Measurements from ENCODE around the gene ADARB2.
A peak's percentile ranks its signal among the peaks of the same experiment; 100 is the strongest.
"Not testable (repeated sequence)": the region's sequence is repeated elsewhere in the genome, so short reads cannot be mapped to it uniquely, and the experiment has no call there.

ADARB2 gene

DNA sequence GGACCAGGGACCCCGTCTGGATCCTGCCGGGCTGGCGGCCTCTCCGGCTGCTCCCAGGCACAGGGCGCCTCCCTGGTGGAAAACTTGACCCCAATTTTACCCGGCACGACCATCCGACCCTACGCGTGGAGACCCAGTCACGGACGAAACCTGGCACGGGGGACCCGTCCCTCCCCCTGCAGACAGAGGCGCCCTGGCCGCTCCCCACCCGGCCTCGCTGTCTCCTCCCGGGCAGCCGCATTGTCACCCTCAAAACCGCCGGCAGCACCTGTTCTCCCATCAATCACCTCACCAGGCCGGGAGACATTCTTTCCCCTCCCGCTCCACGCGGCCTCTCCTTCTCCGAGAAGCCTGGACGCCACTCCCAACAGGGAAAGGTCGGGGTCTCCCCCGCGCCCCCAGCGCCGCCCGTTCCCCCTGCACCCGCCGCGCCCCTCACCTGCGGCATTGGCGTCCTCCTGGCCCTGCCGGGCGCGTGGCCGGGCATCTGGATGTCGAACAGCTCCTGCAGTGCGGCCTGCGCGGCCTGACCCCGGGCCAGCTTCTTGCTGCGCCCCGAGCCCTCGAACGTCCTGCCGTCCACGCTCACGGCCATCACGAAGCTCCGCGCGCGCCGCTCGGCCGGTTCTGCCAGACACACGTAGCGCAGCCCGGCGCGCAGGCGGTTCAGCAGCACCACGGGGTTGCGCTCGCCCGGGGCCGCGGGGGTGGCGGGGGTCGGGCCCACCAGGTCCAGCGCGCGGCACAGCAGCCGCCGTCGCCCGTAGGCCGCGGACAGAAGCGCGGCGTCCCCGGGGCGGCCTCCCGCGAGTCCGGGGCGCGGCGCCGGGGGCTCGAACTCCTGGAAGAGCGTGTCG lies 374.5 kb downstream of the ADARB2 start:
- FAIRE-seq (no peak), DNase-seq (ENCODE audit: low spot score) (no peak)

DNA sequence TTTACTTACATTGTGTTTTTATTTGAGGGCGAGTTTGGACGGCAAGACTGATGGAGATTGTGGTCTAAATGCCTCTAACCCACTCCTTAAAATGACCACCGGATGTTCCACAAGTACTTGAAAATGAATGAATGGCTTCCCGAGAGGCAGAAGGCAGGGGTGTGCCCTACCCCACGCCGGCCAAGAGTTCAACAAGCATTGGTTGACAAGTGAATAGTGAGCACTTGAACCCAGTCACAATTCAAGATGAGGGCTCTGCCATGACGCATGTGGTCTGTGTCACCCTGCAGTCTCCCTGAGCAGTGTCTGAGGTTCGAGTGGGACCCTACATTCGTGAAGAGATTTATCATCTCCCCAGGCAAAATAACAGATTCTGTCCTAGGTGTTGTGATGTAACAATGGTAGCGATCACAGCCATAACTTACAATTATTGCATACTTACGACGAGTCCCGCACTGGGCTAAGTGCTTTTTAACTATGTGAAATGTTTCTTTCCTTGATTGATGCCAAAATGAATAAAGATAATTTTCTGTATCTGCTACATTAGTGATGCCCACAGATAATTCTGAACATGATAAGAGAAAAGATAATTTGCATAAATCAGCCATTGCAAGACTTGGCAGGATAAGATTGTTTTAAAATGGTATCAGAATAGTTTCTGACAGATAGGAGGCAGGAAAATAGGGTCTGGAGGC lies 375.8 kb downstream of the ADARB2 start:
- DNase-seq (ENCODE audit: low spot score): no peak
- no peak for FAIRE-seq

DNA sequence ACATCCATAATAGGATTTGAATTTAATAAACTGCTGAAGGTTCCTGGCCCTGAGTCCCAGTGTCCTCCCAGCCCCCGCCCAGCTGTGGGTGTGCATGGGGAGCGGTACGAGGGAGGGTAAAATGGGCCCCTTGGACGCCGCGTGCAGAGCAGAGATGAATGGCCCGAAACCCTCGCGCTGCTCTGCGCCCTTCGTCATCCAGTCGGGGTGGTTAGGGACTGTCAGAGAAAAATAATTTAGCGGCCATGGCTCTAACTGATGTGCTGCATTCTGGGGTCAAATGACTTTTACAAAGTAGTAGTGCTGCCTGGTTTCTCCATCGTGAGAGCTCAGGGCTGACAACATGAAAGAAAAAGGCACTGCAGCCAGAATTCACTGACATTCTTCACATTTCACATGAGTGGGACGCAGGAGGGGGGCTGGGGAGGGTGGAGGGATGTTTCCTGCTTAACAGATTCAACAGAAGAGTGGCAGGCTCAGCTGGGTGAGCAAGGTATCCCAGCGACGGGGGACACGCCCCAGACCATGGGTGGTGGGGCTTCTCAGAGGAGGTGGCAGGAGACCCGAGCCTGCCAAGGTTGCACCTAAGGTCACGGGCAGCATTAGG lies 376.7 kb downstream of the ADARB2 start:
- DNase-seq (ENCODE audit: low spot score): peak; percentile 10
- no peak for FAIRE-seq

DNA sequence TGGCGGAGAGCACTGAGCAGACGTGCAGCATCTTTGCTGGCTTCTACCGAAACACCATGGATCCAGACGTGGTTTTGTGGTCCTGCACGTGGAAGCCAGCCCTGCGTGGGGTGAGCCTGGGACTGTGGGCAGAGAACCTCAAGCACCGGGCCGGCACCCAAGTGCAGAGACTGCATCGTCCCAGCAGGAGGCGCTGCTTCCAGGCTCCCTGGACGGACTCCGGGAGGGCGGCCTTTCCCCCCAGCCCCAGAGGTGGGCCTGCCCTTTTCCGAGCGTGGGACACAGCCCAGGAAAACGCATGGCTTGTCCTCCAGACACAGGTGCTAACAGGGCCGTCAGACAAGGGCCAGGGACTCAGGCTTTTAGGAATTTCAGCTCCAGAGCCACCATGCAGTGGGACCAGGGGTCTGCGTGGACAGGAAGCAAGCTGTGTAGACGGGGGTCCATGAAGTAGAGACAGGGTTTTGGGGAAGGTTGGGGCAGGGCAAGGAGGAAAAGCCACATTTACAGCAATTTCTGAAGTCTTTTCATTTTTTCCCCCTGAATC lies 377.2 kb downstream of the ADARB2 start:
- DNase-seq (ENCODE audit: low spot score) (no peak), FAIRE-seq (no peak)

DNA sequence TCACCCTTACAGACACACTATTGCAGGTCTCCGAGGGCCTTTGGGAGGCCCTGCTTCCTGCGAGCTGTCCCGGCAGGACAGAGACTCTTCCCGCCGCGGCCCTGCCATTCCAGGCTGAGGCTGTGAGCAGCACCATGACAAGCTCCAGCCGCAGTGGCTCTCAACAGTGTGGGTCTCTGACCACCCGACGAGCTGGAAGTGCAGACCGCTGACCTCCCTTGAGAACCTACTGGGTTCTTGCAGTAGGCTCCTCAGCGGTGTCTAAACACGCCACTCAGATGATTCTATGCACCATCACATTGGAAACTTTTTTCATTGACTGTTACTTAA lies 377.7 kb downstream of the ADARB2 start:
- FAIRE-seq (no peak), DNase-seq (ENCODE audit: low spot score) (no peak)

DNA sequence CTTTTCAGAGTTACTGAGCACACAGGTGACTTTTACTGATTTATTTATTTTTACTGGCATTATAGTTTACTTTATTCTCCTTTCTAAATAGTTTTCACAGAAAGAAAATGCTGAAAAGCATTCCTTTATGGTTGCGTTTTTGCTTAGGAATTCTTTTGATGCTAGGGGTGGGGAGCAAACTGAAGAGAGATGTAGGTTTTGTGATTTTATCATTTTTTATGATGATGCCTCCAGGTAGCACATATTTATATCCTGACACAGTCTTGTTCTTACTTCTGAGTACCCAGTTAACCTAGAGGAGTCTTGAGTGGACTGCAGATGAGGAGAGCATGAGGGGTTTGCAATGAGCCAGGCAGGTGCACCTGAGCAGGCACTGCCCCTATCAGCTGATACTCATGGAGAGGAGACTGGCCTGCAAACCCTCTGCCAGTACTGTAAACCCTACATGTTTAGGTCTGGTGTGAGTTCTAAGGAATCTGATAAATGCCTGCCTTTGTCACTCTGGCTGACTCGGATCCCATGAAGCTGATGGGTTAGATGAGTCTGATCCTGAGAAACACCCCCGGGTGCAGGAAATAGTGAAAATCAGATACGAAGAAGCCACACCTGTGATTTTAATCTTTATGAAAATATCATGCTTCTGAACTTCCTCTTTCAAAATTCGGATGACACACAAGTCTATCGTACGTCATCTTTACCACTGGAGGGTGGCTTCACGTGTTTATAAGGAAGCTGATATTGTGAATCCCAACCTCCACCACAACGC lies 378.3 kb downstream of the ADARB2 start:
- no peak for FAIRE-seq
- no peak for DNase-seq (ENCODE audit: low spot score)

DNA sequence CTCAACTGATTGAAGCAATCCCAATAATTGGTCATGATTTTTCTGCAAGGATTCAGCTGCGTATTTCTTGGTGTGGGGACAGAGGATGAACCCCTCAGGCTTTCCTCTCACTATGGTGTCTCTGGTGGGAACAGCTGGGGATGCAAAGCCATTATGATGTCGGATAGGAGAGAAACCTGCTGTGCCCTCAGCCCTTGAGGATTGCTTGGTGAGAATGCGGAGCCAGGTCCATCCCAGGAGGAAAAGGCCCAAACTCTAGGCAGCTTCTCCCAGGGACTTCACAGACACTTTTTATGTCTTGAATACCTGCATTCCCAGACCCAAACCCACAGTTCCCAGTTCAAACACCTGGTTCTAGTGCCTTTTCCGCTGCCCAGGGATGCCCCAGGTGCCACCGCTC lies 379.2 kb downstream of the ADARB2 start:
- FAIRE-seq (no peak), DNase-seq (ENCODE audit: low spot score) (no peak)

DNA sequence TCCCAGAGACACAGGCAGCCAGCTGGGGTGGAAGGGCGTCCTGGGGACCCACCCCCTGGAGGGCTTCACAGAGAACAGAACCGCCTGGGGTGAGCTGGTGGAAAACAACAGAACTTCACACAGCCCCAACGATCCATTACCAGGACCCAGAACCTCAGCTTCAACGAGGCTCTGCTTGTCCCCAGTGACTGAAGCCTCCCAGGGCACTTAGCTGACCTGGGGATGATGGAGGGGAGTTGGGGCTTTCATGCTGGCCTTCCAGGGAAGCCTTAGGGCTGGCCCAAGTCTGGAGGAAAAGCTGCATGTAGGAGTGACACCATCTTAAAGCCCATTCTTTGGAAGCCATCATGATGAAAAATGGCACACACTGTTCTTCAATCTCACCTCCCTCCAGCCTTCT lies 381.0 kb downstream of the ADARB2 start:
- FAIRE-seq (no peak), DNase-seq (ENCODE audit: low spot score) (no peak)

DNA sequence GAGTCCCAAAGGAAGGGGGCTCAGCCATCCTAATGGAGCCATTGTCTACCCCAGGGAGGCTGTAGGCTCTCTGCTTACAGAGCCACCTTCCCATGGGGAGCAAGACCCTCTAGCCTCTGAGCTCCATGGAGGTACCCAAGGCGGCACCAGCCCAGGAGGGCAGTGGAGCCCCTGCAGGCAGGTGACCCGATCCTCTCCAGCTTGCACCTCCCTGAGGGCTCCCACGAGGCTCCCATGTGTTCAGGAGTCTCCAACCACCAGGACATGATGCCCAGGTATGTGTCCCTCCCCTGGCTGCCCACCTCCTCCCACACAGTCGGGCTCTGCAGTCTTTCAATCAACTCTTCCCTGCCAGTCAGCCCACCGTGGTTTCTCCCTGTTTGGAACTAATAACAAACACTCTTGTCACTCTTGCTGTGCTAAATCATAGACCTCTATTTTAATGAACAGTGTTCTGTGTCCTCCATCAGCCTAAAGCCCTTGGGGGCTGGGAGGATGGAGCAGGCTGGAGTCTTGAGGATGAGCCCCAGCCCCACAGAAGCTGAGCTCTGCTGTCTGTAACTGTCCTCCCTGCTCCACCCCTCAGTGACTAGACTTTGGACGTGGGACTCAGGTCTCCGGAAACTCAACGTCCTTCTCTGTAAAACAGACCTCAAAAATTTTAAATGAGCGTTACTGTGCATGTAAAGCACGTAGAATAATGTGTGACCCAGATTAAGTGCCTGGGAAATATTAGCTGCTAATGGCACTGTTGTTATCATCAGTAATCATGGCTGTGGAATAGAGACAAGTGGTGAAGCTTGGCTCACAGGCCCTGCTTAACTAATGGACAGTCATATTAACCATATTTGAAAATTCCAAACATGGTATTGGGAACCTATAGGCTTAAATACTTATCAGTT lies 382.3 kb downstream of the ADARB2 start:
- FAIRE-seq: no peak
- DNase-seq (ENCODE audit: low spot score): no peak

DNA sequence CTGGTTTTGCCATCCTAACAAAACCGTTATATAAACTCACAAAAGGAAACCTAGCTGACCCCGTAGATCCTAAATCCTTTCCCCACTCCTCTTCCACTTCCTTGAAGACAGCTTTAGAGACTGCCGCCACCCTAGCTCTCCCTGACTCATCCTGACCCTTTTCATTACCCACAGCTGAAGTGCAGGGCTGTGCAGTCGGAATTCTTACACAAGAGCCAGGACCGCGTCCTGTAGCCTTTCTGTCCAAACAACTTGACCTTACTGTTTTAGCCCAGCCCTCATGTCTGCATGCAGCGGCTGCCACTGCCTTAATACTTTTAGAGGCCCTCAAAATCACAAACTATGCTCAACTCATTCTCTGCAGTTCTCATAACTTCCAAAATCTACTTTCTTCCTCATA lies 385.0 kb downstream of the ADARB2 start:
- DNase-seq (ENCODE audit: low spot score); FAIRE-seq: not testable (repeated sequence)

DNA sequence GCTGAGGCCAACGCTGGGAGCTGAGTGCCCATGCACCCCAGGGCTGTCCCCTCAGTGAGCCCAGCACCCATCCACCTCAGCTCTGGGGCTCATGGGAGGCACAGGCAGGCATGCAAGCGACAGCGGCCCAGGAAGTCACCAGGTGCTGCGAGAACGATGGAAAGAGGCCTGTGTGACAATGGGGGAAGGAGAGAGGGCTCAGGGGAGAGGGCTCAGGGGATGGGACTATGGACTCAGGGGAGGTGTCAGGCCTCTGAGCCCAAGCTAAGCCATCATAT lies 388.6 kb downstream of the ADARB2 start:
- FAIRE-seq: no peak

DNA sequence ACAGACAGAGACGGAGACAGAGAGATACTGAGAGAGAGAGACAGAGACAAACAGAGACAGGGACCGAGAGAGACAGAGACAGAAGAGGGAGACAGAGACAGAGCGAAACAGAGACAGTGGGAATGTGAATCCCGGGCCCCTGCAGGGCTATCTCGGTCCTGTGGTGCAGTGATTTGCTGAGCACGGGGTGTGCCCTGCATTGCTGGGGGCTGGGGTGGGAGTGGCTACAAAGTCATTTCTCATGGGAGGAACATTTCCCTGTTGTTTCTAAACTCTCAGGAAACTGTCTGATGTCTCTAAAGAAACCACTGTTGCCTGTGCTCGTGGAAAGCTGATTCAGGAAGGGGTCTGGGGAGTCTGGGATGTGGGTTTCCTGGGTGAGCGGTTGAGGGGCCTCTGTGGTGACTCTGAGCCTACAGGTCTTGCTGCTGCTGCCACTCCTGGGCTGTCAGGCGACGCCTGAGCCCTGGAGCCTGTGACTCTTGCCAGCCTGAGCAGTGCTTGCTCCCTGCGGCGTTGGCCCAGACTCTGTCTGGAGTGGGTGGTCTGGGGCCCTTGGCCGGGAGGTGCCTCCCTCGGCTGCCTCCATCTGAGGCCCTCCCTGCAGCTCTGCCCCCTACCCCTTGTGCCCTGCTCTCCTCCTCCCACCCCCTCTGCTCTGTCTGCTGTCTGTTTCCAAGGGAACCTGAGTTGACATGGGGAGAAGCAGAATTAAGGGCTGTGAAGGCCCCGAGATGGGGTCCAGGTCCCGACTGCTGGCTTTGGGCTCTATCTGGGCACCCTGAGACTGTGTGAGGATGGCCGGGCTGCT lies 389.2 kb downstream of the ADARB2 start:
- FAIRE-seq: no peak
- DNase-seq (ENCODE audit: low spot score): no peak

More for the DNA sequence above, 388.6 kb downstream of the ADARB2 start:
- no peak for DNase-seq (ENCODE audit: low spot score)

DNA sequence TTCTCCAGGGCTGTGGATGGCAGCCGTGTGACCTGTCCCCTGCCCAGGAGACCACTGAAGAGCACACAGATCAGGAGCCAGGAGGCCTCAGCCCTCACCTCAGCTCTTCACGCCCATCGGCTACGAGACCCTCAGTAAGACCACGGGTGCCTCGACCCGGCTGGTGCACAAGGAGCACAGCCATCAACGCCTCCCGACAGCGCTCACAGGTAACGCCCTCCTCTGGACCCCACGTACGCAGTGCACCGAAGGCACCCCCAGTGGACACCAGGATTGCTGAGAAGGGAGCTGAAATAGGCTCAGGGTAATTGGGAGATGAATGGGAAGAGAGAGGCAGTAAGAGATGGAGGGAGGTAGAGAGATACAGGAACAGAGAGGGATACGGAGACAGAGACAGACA lies 389.8 kb downstream of the ADARB2 start:
- FAIRE-seq: no peak
- no peak for DNase-seq (ENCODE audit: low spot score)

DNA sequence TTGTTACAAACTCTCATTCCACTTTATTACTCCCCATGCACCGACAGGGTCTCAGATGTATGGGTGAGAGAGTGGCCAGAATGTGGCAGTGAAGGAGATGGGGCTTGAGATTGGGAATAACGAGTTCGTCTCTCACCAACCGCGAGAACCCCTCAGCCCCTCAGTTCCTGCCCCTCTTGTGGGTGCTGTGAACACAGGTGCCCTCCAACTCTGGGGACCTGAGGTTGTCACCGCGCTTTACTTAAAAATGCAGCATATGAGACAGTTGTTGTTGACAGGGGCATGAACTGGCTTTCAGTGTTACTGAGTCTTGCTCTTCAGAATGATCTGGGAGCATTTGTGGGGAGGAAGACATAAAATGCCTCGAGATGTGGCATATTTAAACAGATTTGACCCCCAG lies 391.1 kb downstream of the ADARB2 start:
- DNase-seq (ENCODE audit: low spot score) (no peak), FAIRE-seq (no peak)

DNA sequence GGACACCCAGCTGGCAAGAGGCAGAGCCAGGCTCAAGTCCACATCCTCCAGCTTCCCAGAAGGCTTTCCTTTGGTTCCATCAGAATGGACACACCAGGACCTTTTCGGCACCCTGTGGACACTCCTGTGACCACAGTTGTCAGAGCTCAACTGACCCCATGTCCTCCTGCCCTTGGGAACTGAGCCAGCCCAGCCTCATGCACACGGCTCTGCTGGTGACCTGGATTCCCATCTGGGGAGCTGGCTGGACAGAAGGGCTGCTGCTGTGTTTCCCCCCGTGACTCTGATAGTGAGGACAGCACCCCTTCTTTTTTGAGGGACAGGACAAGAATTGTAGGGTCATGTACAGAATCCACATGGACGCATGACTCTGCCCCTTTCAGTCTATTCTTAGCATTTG lies 392.0 kb downstream of the ADARB2 start:
- FAIRE-seq: no peak

DNA sequence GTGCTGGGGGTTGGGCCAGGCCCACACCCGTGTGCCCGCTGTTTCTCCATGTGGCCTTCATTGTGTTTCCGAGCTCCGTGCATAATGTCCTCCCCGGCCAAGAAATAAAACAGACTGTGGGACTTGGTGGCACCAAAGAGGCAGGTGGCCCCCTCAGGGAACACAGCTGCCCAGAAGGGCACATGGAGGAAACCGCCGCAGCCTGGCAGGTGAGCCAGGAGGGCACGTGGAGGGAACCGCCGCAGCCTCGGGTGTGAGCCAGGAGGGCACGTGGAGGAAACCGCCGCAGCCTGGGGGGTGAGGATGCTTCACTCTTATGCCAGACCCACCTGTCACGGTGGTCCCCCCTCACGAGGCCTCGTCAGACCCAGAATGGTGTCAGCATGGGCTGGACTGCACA lies 392.5 kb downstream of the ADARB2 start:
- no peak for DNase-seq (ENCODE audit: low spot score)
- no peak for FAIRE-seq

More for the DNA sequence above, 392.0 kb downstream of the ADARB2 start:
- DNase-seq (ENCODE audit: low spot score): no peak

DNA sequence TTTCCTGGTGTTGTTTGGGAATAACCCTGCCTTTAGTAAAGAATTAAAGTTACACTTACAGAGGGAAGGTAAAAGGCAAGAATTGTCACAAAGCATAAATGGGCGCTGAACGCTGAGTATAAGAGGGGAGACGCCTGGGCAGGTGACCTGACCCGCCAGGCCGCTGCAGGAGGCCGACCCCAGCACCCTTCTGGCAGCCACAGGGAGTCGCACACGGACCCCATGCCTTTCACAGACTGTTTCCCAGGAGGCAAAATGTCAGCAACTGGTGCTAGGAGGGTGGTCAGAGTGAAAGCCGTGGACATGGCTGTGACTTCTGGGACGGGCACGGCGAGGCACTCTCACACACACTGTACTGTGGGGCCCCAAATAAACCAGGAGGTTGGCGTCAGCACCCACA lies 392.9 kb downstream of the ADARB2 start:
- DNase-seq (ENCODE audit: low spot score) (no peak), FAIRE-seq (no peak)

DNA sequence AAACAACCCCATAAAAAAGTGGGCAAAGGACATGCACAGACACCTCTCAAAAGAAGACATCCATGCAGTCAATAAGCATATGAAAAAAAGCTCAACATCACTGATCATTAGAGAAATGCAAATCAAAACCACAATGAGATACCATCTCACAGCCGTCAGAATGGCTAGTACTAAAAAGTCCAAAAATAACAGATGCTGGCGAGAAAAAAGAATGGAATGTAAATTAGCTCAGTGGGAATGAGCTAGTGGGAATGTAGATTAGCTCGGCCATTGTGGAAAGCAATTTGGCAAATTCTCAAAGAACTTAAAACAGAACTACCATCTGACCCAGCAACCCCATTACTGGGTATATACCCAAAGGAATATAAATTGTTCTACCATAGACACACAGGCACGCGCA lies 394.1 kb downstream of the ADARB2 start:
- no peak for FAIRE-seq

DNA sequence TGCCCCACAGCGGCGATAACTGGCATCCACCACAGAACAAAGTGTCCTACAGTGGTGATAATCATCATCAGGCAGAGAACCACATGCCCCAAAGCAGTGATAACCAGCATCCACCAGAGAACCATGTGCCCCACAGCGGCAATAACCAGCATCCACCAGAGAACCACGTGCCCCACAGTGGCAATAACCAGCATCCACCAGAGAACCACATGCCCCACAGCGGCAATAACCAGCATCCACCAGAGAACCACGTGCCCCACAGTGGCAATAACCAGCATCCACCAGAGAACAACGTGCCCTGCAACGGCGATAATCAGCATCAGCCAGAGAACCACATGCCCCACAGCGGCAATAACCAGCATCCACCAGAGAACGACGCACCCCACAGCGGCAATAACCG lies 396.3 kb downstream of the ADARB2 start:
- DNase-seq (ENCODE audit: low spot score); FAIRE-seq: not testable (repeated sequence)

More for the DNA sequence above, 394.1 kb downstream of the ADARB2 start:
- DNase-seq (ENCODE audit: low spot score): no peak

DNA sequence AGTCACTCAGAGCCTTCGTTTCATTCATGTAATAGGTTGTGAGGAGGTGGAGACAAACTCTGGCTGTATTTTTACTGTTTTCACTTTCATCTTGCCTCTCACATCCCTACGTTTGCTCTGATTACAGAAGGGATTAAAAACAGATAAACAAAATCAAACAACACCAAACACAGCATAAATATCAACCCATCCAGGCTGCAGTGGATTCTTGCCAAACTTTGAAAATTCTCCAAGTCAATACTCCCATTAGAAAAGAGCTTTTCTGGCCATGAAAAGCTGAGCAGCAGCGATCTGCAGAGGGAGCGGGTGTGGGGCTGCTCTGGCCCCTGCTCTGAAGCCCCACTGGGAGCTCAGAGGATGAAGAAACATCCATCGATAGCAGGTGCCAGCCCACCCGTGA lies 397.9 kb downstream of the ADARB2 start:
- FAIRE-seq: no peak
- no peak for DNase-seq (ENCODE audit: low spot score)
